Left renal cortex interstitium (tissue), 4 donors: ENCODE data around the gene PIK3R1. TPM values are rescaled to one million over a fixed set of nuclear protein-coding genes. Genes with fewer than 3 reads are reported as not detected.

Source experiments
- DNase-seq, 4 donors: peaks; one replicate each; pipeline ENCODE4 v3.0.0-alpha.2; 2013; ENCODE audit warnings: low read depth in 4 of 4, low spot score in 2 of 4, missing footprints in 1 of 4
- polyA plus RNA-seq, 4 donors: library from polyadenylated mRNA; unstranded; fragments of 120-200 nt; gene quantifications; one replicate each; pipeline ENCODE4 v1.2.1, GENCODE V29; 2013; ENCODE audit not compliant: insufficient read length in 4 of 4

PIK3R1 gene
- polyA plus RNA-seq, 4 donors, result 69.2 to 86.2 (median 77.9) TPM

DNA sequence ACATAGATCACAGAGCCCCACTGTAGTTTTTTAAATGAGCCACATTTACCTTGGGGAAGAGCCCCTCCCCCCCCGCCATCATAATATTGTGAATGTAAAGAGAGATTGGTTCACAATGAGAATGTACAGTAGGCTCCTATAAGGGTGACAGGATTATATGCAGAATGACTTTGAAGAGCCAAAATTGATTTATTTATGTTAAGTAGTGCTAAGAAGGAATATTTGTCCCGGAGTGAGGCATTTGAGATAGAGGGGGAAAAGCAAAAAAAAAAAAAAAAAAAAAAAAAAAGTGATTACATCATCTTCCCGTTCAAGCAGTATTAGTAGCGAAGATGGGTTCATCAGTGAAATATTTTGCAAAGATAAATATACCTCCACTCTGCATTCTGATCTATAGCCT lies 73.9 kb downstream of the PIK3R1 start:
- no peak for DNase-seq

DNA sequence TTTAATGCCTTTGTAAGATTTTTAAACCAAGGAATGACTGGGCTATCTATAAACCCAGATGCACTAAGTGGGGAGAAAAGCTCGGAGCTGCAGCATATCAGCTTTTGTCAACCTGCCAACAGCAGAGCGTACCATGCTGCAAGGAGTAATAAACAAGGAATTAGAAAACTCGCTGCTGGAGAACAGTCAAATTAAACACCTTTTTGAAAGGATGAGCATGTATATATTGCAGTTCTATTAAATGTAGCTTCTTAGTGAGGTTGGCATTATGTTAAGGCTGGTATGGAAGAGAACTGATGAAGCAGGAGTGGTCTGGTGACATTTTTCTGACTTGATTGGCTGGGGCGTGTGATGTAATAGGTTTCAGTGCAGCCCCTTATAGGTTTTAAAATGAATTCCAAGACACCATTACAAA lies 74.7 kb downstream of the PIK3R1 start:
- DNase-seq, result peak in 1 of 4 donors; percentile 56

DNA sequence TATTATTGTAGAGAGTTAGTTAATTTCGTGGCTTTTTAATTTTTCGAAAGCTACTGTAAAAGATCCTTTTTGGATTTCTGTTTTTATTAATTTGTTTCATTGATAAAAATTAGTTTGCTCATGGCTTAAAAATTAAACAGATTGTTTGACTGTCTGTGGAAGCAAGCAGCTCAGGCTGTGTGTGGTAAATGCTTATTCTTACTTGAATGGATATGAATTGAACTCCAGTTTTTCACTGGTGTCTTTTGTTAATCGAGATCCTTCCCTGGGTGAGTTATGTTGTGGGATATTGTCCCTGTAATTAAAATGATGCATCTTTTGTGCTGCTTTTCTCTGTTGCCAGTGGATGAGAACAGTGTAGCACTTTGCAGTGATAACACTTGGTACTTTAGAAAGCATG lies 75.3 kb downstream of the PIK3R1 start:
- DNase-seq, result no peak

DNA sequence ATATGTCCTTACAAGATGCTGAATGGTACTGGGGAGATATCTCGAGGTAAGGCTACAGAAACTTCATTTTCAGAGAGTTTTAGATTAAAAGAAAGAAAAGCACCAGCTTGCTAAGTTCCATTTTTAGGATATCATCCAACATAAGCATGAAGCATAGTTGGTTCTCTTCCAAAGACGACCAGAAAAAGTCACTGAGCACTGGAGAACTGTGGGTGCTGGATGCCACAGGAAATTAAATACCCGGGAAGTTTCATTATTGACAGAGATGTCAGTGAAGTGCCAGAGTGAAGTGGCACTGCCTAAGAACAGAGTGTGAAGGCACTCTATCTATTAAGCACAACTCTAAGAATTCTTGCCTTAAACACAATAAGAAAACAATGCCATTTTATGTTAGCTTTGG lies 76.8 kb downstream of the PIK3R1 start:
- DNase-seq, result no peak

- no peak for DNase-seq
Observed at GRCh38 chr5:68295772-68296171, 80.2 kb downstream of the PIK3R1 start.

DNA sequence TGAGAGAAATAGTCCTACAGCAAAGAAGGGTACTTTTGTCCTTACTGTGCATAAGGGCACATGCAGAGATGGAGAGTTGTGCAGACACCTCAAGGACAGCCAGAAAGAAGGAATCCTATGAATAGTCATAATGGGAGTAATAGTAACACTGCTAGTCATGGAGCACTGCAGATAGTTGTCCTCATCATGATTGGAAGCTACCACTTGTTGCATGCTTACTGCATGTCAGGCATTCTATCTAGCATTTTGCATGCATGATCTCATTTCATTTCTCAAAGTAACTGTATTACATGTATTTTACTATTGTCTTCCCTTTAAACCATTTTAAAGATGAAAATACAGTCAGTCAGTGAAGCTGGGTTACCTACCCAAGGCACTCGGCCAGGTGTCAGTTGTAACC lies 81.3 kb downstream of the PIK3R1 start:
- DNase-seq, result no peak

GRCh38 chr5:68297656-68298055 lies 82.1 kb downstream of the PIK3R1 start:
- no peak for DNase-seq

DNA sequence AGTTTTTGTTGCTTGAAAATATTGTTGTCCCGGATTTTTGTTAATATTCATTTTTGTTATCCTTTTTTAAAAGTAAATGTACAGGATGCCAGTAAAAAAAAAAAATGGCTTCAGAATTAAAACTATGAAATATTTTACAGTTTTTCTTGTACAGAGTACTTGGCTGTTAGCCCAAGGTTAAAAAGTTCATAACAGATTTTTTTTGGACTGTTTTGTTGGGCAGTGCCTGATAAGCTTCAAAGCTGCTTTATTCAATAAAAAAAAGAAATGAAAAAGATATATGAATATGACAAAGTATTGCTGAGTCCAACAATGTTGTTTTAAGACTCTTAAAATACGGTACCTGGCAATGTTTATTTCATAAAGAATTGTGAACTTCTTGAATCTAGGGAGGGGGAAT lies 82.9 kb downstream of the PIK3R1 start:
- DNase-seq, result no peak

DNA sequence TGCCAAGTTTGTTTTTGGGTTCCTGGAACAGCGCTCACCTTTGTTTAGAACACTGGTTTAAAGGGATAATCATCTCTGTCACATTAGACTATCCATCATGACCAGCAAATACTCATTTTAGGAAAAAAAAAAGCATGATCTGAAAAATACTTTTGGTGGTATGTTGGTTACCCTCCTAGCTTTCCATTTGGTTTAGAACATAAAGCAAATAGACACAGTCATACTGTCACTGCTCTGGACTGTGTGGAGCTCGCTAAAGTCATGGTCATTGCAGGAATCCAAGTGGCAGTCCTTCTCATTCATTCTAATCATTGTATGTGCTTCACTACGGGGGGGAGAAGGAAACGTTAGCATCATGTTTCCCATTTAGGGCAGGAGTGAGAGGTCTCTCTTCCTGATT lies 83.5 kb downstream of the PIK3R1 start:
- no peak for DNase-seq

- DNase-seq, result no peak
Observed at GRCh38 chr5:68299575-68299974, 84.0 kb downstream of the PIK3R1 start.

DNA sequence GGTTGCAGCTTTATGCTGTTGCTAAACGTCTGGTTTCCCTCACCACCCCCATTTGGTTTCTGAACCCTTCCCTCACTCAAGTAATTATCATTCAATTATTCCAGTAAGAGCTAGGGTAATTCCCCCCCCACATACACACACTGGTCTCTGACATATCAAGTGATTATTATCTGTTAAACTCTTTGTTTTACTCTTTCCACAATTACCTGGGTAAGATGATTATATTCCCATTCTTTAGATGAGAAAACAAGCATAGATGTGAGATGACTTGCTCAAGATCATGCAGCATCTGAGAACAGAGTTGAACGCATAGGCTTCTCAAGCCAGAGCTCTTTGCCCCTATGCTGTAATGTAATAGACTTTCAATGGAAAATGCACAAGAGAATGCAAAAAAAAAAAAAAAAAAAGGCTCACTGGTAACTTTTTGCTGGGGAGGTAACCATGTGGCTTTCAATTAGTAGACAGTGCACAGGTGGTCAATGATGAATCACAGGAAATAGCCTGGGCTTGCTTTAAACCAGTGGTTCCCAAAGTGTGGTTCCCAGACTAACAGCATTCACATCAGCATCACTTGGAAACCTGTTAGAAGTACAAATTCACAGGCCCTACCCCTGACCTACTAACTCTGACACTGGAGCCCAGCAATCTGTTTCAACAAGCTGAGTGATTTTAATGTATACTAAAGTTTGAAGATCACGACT lies 87.6 kb downstream of the PIK3R1 start:
- no peak for DNase-seq

DNA sequence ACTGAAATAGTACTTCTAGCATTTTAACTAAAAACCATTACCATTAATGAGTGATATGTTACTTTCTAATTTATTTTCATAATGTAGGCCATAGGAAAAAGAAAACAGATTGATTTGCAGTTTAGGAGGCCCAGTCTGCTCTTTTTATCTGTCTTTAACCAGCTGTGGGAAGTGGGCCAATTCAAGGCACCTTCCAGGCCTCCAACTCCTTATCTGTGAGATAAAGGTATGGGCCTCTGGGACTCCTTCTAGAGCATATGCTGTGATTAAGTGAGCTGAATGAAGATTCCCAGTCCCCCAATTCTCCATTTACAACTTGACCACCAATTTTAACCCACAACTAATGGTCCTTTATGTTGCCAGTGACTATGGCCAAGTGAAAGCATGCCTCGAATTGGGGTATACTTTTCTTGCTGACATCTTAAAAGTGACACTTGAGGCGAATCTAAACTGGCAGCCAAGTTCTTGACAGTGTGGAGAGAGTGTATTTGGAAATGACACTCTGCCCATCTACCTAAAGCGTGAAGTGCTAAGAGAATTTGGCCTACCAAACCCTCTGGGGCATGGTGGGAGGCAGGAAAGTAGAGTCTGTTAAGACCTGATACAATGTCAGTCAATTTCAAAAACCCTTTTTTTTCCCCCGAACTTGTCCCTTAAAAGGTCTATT lies 88.3 kb downstream of the PIK3R1 start:
- DNase-seq, result no peak

DNA sequence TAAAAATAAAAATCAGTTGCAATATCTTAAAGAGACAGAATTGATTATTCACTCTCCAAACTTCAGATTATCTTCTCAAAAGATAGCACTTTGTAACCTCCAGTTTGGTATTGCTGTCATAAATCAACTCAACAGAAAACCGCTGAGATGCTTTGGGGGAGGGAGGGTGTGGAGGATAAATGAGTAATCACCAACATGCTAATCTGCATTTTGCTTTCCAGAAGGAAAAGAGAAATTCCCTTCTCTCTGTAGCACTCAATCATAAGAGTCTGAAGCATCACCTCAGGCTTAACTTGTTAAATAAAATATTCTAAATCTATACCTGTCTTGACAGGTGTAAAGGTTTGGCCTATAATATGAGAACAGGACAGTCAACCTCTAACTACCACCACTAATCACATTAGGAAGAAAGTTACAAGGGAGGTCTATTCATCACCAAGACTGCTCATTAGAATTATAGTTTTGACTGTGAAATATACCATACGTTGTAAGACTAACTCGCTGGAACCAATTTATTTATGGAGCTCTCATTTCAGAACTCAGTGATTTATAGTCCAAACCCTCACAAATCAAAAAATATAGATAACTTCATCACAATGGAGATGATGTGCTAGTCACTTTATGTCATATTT lies 89.0 kb downstream of the PIK3R1 start:
- DNase-seq, result no peak

GRCh38 chr5:68305223-68305870 lies 89.8 kb downstream of the PIK3R1 start:
- no peak for DNase-seq

GRCh38 chr5:68306361-68307014 lies 90.9 kb downstream of the PIK3R1 start:
- no peak for DNase-seq

GRCh38 chr5:68313336-68313735 lies 97.8 kb downstream of the PIK3R1 start:
- DNase-seq, result no peak

DNA sequence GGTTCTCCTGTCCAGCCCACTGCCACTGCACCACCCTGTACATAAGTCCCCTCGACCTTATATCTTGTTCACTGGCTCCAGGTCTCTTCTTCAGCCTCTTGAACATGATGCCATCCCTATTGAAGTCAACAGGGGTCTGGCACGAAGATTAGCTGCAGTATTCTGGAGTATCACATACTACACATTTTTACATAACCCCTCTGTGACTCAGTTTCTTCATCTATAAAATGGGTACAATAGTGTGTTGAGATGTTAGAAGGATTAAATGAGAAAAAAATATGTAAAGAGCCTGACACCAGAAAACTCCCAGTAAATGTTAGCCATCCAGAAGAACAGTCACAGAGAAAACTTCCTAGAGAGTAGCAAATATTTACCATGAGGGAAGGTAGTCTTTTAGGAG lies 98.9 kb downstream of the PIK3R1 start:
- DNase-seq, result no peak

DNA sequence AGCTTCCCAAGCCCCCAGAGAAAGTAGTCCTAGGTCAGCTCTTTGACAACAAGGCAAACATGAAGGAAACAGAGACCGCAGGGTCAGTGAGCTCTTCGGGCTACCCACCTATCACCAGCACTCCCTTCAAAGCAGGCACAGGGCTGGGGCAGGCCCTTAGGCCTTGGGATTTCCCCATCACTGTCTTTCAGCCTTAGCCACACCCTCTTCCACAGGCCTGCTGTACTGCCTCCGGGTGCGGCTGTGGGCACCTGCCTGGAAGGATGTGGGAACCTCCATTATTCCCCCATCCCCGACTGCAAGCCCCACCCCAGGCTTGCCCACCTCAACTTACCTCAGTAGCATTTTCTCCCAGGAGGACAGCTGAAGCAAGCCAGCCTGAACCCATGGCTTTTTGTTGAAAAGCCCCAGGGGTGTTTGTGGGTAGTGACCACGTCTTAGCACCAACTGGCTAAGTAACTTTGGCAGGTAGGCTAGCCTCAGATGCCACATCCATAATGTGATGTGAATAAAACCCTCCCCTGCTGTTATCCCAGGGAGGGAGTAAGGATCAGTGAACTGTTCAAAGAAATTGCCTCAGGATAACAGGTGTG lies 100.2 kb downstream of the PIK3R1 start:
- no peak for DNase-seq

- DNase-seq, result no peak
Observed at GRCh38 chr5:68316469-68316868, 100.9 kb downstream of the PIK3R1 start.

DNA sequence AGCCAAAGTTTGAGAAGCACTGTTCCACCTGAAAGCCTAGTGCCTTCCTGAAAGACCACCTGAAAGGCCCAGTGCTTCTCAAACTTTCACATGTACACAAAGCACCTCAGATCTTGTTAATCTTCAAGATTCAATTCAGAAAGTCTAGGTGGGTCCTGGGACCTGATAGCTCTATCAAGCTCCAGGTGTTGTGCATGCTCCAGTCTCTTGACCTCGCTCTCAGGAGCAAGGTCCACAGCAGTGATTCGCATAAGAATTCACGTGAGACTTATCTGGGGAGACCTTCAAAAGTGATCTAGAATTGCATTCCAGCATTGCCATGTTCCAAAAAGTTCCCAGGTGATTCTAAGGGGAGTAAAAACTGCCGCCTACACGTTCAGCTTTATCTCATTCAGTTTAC lies 102.1 kb downstream of the PIK3R1 start:
- DNase-seq, result no peak
